ENCODE data around the gene SLC39A9.

Gene SLC39A9

GRCh38 chr14:69505338-69506240, 107.1 kb downstream of the SLC39A9 start:
- in situ Hi-C loops (cut with HindIII; ENCODE audit: low pct_unique_long_range_greater_than_20kb, low sequenced_read_pairs) = no loop called here
- no peak for DNase-seq (ENCODE audit: low read depth in 1 of 2, low spot score in 1 of 2)
- no peak for TF ChIP-seq JUND (IDR thresholded peaks at IDR 0.05; ENCODE audit: low read depth)

DNA sequence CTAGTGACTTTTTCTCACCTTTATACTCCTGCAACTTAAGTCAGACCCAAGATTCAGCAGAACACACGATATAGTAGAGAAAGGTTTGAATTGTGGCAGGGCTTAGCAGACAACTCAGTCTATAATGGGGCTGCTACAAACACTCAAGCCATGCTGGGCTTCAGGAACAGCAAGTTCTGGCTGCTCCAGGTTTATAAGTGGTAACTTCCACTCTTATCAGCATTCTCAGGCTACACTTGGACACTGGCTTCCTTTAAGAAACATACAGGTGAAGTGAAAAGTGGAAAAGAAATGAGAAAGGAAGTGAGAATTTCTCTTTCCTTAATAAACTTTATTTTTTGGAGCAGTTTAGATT, 107.7 kb downstream of the SLC39A9 start:
- TF ChIP-seq JUND (IDR thresholded peaks at IDR 0.05; ENCODE audit: low read depth) = no peak
- no peak for DNase-seq (ENCODE audit: low read depth in 1 of 2, low spot score in 1 of 2)
- in situ Hi-C loops (cut with HindIII; ENCODE audit: low pct_unique_long_range_greater_than_20kb, low sequenced_read_pairs) = no loop called here

Data from T47D (cell line).